Osteocyte (in vitro differentiated cells): Measurements from ENCODE around the gene UST. TPM values are rescaled to one million over a fixed set of nuclear protein-coding genes. Genes with fewer than 3 reads are reported as not detected.

Experiments used
- DNase-seq: peaks from one replicate; pipeline ENCODE4 v3.0.0; 2021; ENCODE audit warnings: mixed read lengths; ENCODE audit not compliant: unreplicated experiment; ENCODE audit errors: extremely low spot score
- H3K27ac Mint-ChIP-seq: one replicate; pipeline ENCODE4 v1.8.0; 2021; ENCODE audit warnings: mild to moderate bottlenecking, mixed read lengths; ENCODE audit not compliant: unreplicated experiment
- H3K27me3 Mint-ChIP-seq: one replicate; pipeline ENCODE4 v1.8.0; 2021; ENCODE audit warnings: mixed read lengths; ENCODE audit not compliant: unreplicated experiment
- H3K36me3 Mint-ChIP-seq: one replicate; pipeline ENCODE4 v1.8.0; 2021; ENCODE audit warnings: mixed read lengths; ENCODE audit not compliant: unreplicated experiment
- H3K4me1 Mint-ChIP-seq: one replicate; pipeline ENCODE4 v1.8.0; 2021; ENCODE audit warnings: mixed read lengths; ENCODE audit not compliant: unreplicated experiment
- H3K4me3 Mint-ChIP-seq: one replicate; pipeline ENCODE4 v1.8.0; 2021; ENCODE audit warnings: mild to moderate bottlenecking, moderate library complexity, mixed read lengths; ENCODE audit not compliant: unreplicated experiment
- H3K9me3 Mint-ChIP-seq: one replicate; pipeline ENCODE4 v1.8.0; 2021; ENCODE audit warnings: mixed read lengths; ENCODE audit not compliant: unreplicated experiment
- total RNA-seq: library from RNA; stranded (reverse); gene quantifications from 2 replicates; pipeline ENCODE4 v1.2.1, GENCODE V29; 2021
- TF ChIP-seq, protein P1 (sequence below): fragments of 200-600 bp; sonication (generic); IDR thresholded peaks from 2 replicates; pipeline ENCODE4 v1.5.0; 2021; ENCODE audit warnings: antibody characterized with exemption, mild to moderate bottlenecking, moderate library complexity

UST gene
- total RNA-seq, 1 donor from 2014 or later, result 15.7 TPM

GRCh38 chr6:149074832-149075258 is 328.0 kb downstream of the UST start:
- TF ChIP-seq, protein P1, sequence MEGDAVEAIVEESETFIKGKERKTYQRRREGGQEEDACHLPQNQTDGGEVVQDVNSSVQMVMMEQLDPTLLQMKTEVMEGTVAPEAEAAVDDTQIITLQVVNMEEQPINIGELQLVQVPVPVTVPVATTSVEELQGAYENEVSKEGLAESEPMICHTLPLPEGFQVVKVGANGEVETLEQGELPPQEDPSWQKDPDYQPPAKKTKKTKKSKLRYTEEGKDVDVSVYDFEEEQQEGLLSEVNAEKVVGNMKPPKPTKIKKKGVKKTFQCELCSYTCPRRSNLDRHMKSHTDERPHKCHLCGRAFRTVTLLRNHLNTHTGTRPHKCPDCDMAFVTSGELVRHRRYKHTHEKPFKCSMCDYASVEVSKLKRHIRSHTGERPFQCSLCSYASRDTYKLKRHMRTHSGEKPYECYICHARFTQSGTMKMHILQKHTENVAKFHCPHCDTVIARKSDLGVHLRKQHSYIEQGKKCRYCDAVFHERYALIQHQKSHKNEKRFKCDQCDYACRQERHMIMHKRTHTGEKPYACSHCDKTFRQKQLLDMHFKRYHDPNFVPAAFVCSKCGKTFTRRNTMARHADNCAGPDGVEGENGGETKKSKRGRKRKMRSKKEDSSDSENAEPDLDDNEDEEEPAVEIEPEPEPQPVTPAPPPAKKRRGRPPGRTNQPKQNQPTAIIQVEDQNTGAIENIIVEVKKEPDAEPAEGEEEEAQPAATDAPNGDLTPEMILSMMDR, result no peak
- no peaks in the 10 kb centered on the region for H3K9me3 Mint-ChIP-seq
- no peak overlapping the region for H3K4me3 Mint-ChIP-seq
- peaks cover 42% of the 10 kb centered on the region for H3K4me1 Mint-ChIP-seq
- H3K36me3 Mint-ChIP-seq, result peaks cover 3% of the 10 kb centered on the region
- no peaks in the 10 kb centered on the region for H3K27me3 Mint-ChIP-seq
- no peak for DNase-seq
- no peak overlapping the region for H3K27ac Mint-ChIP-seq

DNA sequence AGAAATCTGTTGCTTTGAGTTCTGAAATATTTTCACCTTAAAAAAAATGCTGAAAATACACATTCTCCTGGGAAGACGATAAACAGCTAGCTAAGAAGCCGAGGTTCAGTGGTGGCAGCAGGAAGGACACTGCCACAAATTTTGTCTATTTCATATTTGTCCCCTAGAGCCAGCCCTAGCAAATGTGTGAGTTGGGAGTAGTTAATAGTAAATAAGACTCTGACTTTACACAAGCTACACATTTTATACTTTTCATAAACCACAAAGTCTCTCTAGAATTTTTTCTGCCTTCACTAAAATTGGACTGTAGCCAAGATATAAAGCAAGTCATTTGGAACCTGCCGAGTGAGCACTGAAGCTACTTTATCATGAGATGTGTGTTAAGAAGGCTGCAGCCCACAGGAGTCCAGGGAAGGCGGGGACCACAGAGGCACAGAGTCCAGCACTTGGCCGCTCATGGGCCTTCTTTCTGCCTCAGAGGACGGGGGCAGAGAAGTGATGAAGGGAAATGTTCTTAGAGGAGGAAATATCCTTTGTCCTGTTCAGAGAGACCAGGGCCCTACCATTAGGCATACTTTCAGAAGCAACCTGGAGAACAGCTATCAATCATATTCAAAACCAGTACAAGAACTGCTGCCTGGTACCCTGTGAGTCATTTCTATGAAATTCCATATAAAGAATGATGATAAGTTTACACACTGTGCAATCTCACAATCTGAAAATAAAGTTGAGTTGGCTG is 329.0 kb downstream of the UST start:
- Mint-ChIP-seq H3K4me1 (peaks cover 51% of the 10 kb centered on the region), H3K27ac (peak overlapping the region; percentile 77), H3K36me3 (peaks cover 3% of the 10 kb centered on the region), H3K9me3 (no peaks in the 10 kb centered on the region), H3K4me3 (no peak overlapping the region), H3K27me3 (no peaks in the 10 kb centered on the region)
- TF ChIP-seq, protein P1, result no peak
- DNase-seq, result no peak

GRCh38 chr6:149076355-149076734 is 329.5 kb downstream of the UST start:
- Mint-ChIP-seq H3K9me3 (no peaks in the 10 kb centered on the region), H3K27me3 (no peaks in the 10 kb centered on the region), H3K36me3 (peaks cover 3% of the 10 kb centered on the region), H3K27ac (peak overlapping the region; percentile 77), H3K4me1 (peaks cover 57% of the 10 kb centered on the region), H3K4me3 (no peak overlapping the region)
- no peak for DNase-seq
- TF ChIP-seq, protein P1, result no peak

- TF ChIP-seq, protein P1, result no peak
- Mint-ChIP-seq H3K9me3 (no peaks in the 10 kb centered on the region), H3K36me3 (peaks cover 3% of the 10 kb centered on the region), H3K4me1 (peaks cover 65% of the 10 kb centered on the region), H3K4me3 (no peak overlapping the region), H3K27ac (peak overlapping the region; percentile 23), H3K27me3 (no peaks in the 10 kb centered on the region)
- DNase-seq, result no peak
Measured at GRCh38 chr6:149077208-149077607, 330.4 kb downstream of the UST start.

GRCh38 chr6:149078211-149078782 is 331.5 kb downstream of the UST start:
- no peaks in the 10 kb centered on the region for H3K9me3 Mint-ChIP-seq
- H3K36me3 Mint-ChIP-seq, result no peaks in the 10 kb centered on the region
- no peak for DNase-seq
- peaks cover 67% of the 10 kb centered on the region for H3K4me1 Mint-ChIP-seq
- H3K27me3 Mint-ChIP-seq, result no peaks in the 10 kb centered on the region
- TF ChIP-seq, protein P1, result no peak
- no peak overlapping the region for H3K27ac Mint-ChIP-seq
- H3K4me3 Mint-ChIP-seq, result no peak overlapping the region
